Testis (tissue), 2 donors: ENCODE data around the gene TRMO.

Source experiments
- CTCF ChIP-seq, 3 experiments: fragments of 450-650 bp in 2 of 3; fragments of 200-600 bp in 1 of 3; sonication (generic) in 1 of 3; IDR thresholded peaks; one replicate each; pipeline ENCODE4 v1.5.1; 2016 to 2019; ENCODE audit warnings: antibody characterized with exemption in 3 of 3, mild to moderate bottlenecking in 2 of 3, moderate library complexity in 1 of 3
- POLR2A ChIP-seq: fragments of 450-650 bp; IDR thresholded peaks from one replicate; pipeline ENCODE4 v1.6.1; 2017; ENCODE audit warnings: antibody characterized with exemption, mild to moderate bottlenecking, moderate library complexity

GRCh38 chr9:97924386-97924785, 2.1 kb upstream of the TRMO start:
- TF ChIP-seq CTCF (IDR thresholded peaks at IDR 0.05) (no peak), POLR2A (no peak)
